Choroid plexus epithelial cell (primary cell): ENCODE results near the gene TACO1.

Experiments used
- DNase-seq: peaks from one replicate; pipeline ENCODE4 v3.0.0-alpha.2; 2010; ENCODE audit warnings: low read depth
- H3K4me3 ChIP-seq: 2 replicates; pipeline ENCODE4 v1.5.1; 2011; ENCODE audit warnings: low read depth, mild to moderate bottlenecking, control low read depth, low read length, moderate library complexity
- CTCF ChIP-seq: conservative IDR thresholded peaks from 2 replicates; pipeline ENCODE4 v1.5.1; 2011; ENCODE audit warnings: low read depth, mild to moderate bottlenecking, control low read depth, inconsistent platforms, low read length, moderate library complexity

The TACO1 gene

GRCh38 chr17:63563339-63563738 lies 37.4 kb upstream of the TACO1 start:
- TF ChIP-seq CTCF, result no peak
- H3K4me3 ChIP-seq, result no peak overlapping the region
- DNase-seq, result no peak

GRCh38 chr17:63564562-63564961 lies 36.1 kb upstream of the TACO1 start:
- TF ChIP-seq CTCF, result no peak
- no peak overlapping the region for H3K4me3 ChIP-seq
- DNase-seq, result no peak

GRCh38 chr17:63567229-63567628 lies 33.5 kb upstream of the TACO1 start:
- H3K4me3 ChIP-seq, result no peak overlapping the region
- no peak for TF ChIP-seq CTCF
- DNase-seq, result no peak

GRCh38 chr17:63568563-63568962 lies 32.1 kb upstream of the TACO1 start:
- no peak for TF ChIP-seq CTCF
- H3K4me3 ChIP-seq, result no peak overlapping the region
- DNase-seq, result no peak

GRCh38 chr17:63571632-63572310 lies 28.9 kb upstream of the TACO1 start:
- no peak for TF ChIP-seq CTCF
- DNase-seq, result peak; percentile 88
- H3K4me3 ChIP-seq, result no peak overlapping the region

- no peak overlapping the region for H3K4me3 ChIP-seq
- no peak for DNase-seq
- peak; percentile 51 for TF ChIP-seq CTCF
These were observed 27.1 kb upstream of the TACO1 start for GRCh38 chr17:63573634-63574033.

- no peak for TF ChIP-seq CTCF
- H3K4me3 ChIP-seq, result no peak overlapping the region
- no peak for DNase-seq
These were observed 22.5 kb upstream of the TACO1 start for GRCh38 chr17:63578027-63578768.
